Measurements from ENCODE around the gene MICALL2. TPM values are rescaled to one million over a fixed set of nuclear protein-coding genes. Genes with fewer than 3 reads are reported as not detected.

MICALL2 gene
- polyA plus RNA-seq, 1 of the 3 experiments (the other 2 are of a cell fraction): 38.8 TPM

- no peak overlapping the region for H2AFZ ChIP-seq (ENCODE audit: low read depth)
- H3K27ac ChIP-seq (ENCODE audit: low read depth in 2 of 2, low read length in 1 of 2): no peak overlapping the region
- H3F3A ChIP-seq (replicated peaks; ENCODE audit: insufficient read depth): no peaks in the 10 kb centered on the region
- no peaks in the 10 kb centered on the region for H3K4me1 ChIP-seq (ENCODE audit: control insufficient read depth in 1 of 2, insufficient read depth in 2 of 2, low read depth in 1 of 2, low read length in 1 of 2)
- WGBS (ENCODE audit: low lambda C conversion rate): 94% methylated on average over 34 of the region's 34 CpGs
- H3K4me2 ChIP-seq: no peak overlapping the region
- peaks cover 17 to 83% of the 10 kb centered on the region in 2 experiments for H3K36me3 ChIP-seq (replicated peaks in 1 of 2; ENCODE audit: control insufficient read depth in 1 of 2, insufficient read depth in 2 of 2, low read length in 1 of 2)
- TF ChIP-seq YY1 (IDR thresholded peaks at IDR 0.05; ENCODE audit: low read depth): no peak
- no peak for TF ChIP-seq FOXM1 (IDR thresholded peaks at IDR 0.05; ENCODE audit: low read depth)
- no peak for TF ChIP-seq GATA2 (CRISPR knock-in tag; IDR thresholded peaks at IDR 0.05)
- TF ChIP-seq FOXJ3 (CRISPR knock-in tag; IDR thresholded peaks at IDR 0.05): no peak
- no peak for TF ChIP-seq TAF1 (IDR thresholded peaks at IDR 0.05; ENCODE audit: borderline replicate concordance, low read depth, low read length)
- TF ChIP-seq EZH2phosphoT487 (IDR thresholded peaks at IDR 0.05; ENCODE audit: borderline replicate concordance, low read depth): no peak
- no peak for TF ChIP-seq CHD2 (IDR thresholded peaks at IDR 0.05; ENCODE audit: low read length, partially characterized antibody)
- TF ChIP-seq, protein P1, sequence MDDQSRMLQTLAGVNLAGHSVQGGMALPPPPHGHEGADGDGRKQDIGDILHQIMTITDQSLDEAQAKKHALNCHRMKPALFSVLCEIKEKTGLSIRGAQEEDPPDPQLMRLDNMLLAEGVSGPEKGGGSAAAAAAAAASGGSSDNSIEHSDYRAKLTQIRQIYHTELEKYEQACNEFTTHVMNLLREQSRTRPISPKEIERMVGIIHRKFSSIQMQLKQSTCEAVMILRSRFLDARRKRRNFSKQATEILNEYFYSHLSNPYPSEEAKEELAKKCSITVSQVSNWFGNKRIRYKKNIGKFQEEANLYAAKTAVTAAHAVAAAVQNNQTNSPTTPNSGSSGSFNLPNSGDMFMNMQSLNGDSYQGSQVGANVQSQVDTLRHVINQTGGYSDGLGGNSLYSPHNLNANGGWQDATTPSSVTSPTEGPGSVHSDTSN (IDR thresholded peaks at IDR 0.05): no peak
- TF ChIP-seq RXRA (IDR thresholded peaks at IDR 0.05; ENCODE audit: borderline replicate concordance, low read depth): no peak
- TF ChIP-seq RAD21 (IDR thresholded peaks at IDR 0.05; ENCODE audit: low read length): no peak
- TF ChIP-seq NRF1 (IDR thresholded peaks at IDR 0.05; ENCODE audit: low read depth, low read length): no peak
- no peak for TF ChIP-seq TEAD4 (IDR thresholded peaks at IDR 0.05; ENCODE audit: borderline replicate concordance, insufficient read depth)
- no peak for TF ChIP-seq RFX5 (IDR thresholded peaks at IDR 0.05; ENCODE audit: low read length)
- no peak for TF ChIP-seq TCF12 (IDR thresholded peaks at IDR 0.05)
- TF ChIP-seq MEF2A (IDR thresholded peaks at IDR 0.05; ENCODE audit: borderline replicate concordance, low read depth): no peak
- no peak for TF ChIP-seq GABPA (IDR thresholded peaks at IDR 0.05; ENCODE audit: low read depth)
- TF ChIP-seq, protein P2, sequence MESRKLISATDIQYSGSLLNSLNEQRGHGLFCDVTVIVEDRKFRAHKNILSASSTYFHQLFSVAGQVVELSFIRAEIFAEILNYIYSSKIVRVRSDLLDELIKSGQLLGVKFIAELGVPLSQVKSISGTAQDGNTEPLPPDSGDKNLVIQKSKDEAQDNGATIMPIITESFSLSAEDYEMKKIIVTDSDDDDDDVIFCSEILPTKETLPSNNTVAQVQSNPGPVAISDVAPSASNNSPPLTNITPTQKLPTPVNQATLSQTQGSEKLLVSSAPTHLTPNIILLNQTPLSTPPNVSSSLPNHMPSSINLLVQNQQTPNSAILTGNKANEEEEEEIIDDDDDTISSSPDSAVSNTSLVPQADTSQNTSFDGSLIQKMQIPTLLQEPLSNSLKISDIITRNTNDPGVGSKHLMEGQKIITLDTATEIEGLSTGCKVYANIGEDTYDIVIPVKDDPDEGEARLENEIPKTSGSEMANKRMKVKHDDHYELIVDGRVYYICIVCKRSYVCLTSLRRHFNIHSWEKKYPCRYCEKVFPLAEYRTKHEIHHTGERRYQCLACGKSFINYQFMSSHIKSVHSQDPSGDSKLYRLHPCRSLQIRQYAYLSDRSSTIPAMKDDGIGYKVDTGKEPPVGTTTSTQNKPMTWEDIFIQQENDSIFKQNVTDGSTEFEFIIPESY (IDR thresholded peaks at IDR 0.05; ENCODE audit: borderline replicate concordance, low read depth): no peak
- TF ChIP-seq SMC3 (IDR thresholded peaks at IDR 0.05; ENCODE audit: low read depth, low read length): no peak
- TF ChIP-seq MAX (IDR thresholded peaks at IDR 0.05; ENCODE audit: low read depth): no peak
- ChIA-PET CTCF (interaction anchor here (9.8 kb wide), 1 partner anchor 22 kb away, joined by 104 read pairs; no protein-coding TSS in a partner anchor), POLR2A (no interaction called here)
- no peak for DNase-seq
- H4K20me1 ChIP-seq (ENCODE audit: insufficient read depth): peaks cover 11% of the 10 kb centered on the region
- H3K4me3 ChIP-seq (ENCODE audit: low read depth in 2 of 2, low read length in 1 of 2): no peak overlapping the region
- peaks cover 6% of the 10 kb centered on the region; the same call in 1 of the 2 replicates for H3K79me2 ChIP-seq (ENCODE audit: insufficient read depth)
- no peaks in the 10 kb centered on the region for H3K9me3 ChIP-seq
- no peaks in the 10 kb centered on the region for H3K9me2 ChIP-seq
- no peak overlapping the region for H3K9ac ChIP-seq
- H3K27me3 ChIP-seq (ENCODE audit: insufficient read depth): no peaks in the 10 kb centered on the region
These were observed 36.4 kb upstream of the MICALL2 start for GRCh38 chr7:1495564-1496242.

Measured in SK-N-SH (cell line).